Neural cell (in vitro differentiated cells): ENCODE results near the gene SLAMF9.

Source experiments
- EZH2 ChIP-seq: fragments of 200-600, 300-800 bp; shearing (Covaris generic), sonication (generic); IDR thresholded peaks from 2 replicates; pipeline ENCODE4 v1.6.1; 2014; ENCODE audit warnings: antibody characterized with exemption, low read length, borderline replicate concordance, mild to moderate bottlenecking; ENCODE audit not compliant: insufficient read depth, poor library complexity, severe bottlenecking
- POLR2AphosphoS5 ChIP-seq: IDR thresholded peaks from 2 replicates; pipeline ENCODE4 v1.6.1; 2012
- REST ChIP-seq: IDR thresholded peaks from 2 replicates; pipeline ENCODE4 v1.6.1; 2012; ENCODE audit warnings: borderline replicate concordance
- SMC3 ChIP-seq: fragments of 450-650 bp; conservative IDR thresholded peaks from 2 replicates; pipeline ENCODE4 v1.6.1; 2014; ENCODE audit warnings: antibody characterized with exemption, mild to moderate bottlenecking, moderate library complexity; ENCODE audit not compliant: poor library complexity
- TAF1 ChIP-seq: IDR thresholded peaks from 2 replicates; pipeline ENCODE4 v1.6.1; 2012; ENCODE audit warnings: low read depth
- TF ChIP-seq, protein P1 (sequence below): fragments of 450-650 bp; IDR thresholded peaks from 2 replicates; pipeline ENCODE4 v1.5.1; 2014; ENCODE audit warnings: antibody characterized with exemption, mild to moderate bottlenecking, moderate library complexity; ENCODE audit not compliant: poor library complexity, severe bottlenecking

GRCh38 chr1:159906960-159907359 is 47.1 kb downstream of the SLAMF9 start:
- TF ChIP-seq POLR2AphosphoS5 = no peak
- TF ChIP-seq REST = no peak
- TF ChIP-seq TAF1 = no peak
- TF ChIP-seq, protein P1, sequence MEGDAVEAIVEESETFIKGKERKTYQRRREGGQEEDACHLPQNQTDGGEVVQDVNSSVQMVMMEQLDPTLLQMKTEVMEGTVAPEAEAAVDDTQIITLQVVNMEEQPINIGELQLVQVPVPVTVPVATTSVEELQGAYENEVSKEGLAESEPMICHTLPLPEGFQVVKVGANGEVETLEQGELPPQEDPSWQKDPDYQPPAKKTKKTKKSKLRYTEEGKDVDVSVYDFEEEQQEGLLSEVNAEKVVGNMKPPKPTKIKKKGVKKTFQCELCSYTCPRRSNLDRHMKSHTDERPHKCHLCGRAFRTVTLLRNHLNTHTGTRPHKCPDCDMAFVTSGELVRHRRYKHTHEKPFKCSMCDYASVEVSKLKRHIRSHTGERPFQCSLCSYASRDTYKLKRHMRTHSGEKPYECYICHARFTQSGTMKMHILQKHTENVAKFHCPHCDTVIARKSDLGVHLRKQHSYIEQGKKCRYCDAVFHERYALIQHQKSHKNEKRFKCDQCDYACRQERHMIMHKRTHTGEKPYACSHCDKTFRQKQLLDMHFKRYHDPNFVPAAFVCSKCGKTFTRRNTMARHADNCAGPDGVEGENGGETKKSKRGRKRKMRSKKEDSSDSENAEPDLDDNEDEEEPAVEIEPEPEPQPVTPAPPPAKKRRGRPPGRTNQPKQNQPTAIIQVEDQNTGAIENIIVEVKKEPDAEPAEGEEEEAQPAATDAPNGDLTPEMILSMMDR = no peak
- TF ChIP-seq EZH2 = no peak
- TF ChIP-seq SMC3 = no peak
